Activated CD4-positive, CD25-positive, alpha-beta regulatory T cell treated with anti-CD3 and anti-CD28 coated beads, Interleukin-2, amount 50 U/mL, for 24 hours (primary cell): ENCODE data around the gene RUNX1.
"Not testable (repeated sequence)": the region's sequence is repeated elsewhere in the genome, so short reads cannot be mapped to it uniquely, and the experiment has no call there.

Source experiments
- ATAC-seq, 2 donors: fragments of 150-1000 bp; cut with Tn5 transposase; one replicate each; pipeline ENCODE4 v1.10.0; 2021; ENCODE audit warnings: mild to moderate bottlenecking in 1 of 2, moderate library complexity in 1 of 2

The RUNX1 gene

DNA sequence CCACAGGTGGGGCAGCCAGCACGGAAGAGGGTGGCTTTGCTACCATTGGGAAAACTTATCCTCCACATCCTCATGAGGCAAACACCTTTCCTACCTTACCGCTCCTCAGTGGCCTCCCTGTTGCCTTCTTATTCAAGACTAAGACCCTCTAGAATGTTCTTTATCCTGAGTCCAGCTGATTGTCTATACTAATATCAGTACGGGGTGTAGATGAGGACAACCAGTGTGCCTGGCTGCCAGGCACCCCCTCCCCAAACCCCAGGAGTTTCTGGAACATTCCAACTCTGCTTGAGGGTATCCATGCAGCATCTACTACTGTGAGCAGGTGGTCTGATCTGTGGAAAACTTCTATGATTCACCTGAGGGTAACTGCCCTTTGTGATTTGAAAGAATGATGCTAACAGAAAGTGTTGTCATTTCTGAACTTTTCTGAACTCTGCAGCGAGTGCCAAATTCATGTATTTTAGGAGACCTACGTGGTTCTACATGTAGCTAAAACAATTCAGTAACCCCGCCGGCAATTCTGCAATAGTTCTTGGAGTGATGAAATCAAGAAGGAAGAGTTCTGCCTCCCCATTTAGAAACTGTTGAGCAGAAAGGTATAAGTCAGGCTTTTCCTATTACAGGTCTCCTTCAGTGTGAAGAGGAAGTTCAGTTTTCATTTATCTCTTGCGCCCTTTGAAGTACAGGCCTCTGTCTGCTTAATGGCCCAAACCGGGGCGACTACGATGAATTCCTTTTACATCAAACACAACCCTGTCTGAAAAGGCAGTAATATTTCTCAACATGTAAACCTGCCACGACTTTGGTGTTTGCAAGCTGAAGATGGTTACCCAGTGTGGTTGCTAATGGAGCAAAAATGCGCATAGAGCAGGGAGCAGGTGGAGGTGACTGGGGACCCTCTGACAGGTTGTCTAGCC, 80.4 kb downstream of the RUNX1 start:
- ATAC-seq = peak; percentile 58 to 66

DNA sequence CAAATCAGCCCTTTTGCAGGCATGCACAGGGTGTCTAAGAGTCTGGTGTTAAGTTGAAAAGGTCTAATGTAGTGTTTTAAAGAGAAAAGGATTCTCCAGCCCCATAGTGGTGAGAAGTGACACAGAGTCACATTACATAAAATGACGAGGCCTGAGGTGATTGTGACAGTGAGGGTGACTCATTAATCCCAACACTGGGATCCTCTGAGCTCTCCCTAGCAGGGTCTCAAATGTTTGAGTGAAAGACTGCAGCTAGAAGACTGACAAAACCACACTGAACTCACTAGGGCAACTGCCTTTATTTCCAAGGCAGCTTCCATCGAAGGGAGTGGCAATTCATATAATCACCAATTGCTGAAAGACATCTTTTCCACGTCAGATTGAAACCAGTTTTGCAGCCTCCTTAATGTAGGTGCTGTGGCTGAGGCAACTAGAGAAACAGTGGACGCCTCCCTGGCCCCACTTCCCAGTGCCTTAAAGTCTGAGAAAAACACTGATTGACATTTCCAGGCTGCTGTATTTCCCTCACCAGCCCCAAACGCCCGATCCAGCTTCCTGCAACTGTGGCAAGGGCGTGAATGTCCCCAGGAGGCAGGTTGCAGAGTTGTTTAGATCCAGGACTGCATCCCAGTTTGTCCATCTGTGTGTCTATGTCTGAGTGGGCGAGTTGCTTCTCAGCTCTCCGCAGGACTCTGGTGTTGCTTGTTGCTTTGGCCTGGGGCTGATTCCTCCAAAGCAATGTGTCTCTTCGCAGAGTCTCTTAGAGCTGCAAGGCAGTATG, 81.4 kb downstream of the RUNX1 start:
- ATAC-seq = peak; percentile 69 to 73

GRCh38 chr21:34966881-34967280, 82.2 kb downstream of the RUNX1 start:
- ATAC-seq = not testable (repeated sequence)

- no peak for ATAC-seq
Observed at GRCh38 chr21:34965200-34966174, 83.6 kb downstream of the RUNX1 start.

DNA sequence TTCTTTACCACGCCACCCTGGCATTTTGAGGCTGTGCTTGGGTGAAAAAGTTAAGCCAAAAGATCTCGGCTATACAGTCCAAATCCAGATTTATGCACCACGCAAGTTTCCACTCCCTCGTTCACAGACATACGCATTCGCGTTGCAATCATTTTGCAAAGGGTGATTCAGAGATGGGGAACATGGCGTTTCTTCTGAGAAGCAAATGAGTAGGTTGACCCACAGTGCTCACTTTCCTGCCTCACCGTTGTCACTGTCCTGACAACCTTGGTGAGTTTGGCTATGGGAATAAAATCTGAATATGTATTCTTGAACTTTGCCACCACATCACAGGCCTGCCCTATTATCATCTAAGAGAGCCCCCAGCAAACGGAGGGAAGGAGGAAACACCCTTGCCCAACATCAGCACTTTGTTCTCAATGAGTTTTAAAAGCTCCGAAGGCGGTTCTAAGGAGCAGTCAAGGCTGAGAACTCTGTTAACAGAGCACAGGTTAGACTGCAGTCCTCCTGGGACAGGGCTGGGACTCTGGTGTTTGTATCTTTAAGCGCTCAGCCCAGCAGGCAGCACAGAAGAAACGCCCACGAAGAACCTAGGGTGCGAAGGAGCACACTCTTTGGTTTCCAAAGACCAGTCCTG, 86.4 kb downstream of the RUNX1 start:
- peak; percentile 55 for ATAC-seq

DNA sequence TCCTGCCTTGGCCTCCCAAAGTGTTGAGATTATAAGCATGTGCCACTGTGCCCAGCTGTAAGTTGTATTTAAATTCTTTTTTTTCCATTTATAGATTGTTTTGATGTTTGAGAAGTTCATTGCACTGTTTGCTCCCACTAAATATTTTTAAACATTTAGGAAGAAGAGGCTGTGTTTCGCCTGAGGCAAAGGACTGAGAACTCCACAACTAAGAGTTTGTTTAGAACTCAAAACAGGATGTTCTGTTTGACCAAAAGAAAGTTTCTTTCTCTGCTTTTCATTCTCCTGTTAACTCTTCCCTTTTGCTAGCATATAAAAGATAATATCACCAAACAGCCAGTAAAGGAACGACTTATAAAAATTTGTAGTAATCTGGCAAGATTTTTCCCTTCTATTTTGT, 87.0 kb downstream of the RUNX1 start:
- no peak for ATAC-seq

DNA sequence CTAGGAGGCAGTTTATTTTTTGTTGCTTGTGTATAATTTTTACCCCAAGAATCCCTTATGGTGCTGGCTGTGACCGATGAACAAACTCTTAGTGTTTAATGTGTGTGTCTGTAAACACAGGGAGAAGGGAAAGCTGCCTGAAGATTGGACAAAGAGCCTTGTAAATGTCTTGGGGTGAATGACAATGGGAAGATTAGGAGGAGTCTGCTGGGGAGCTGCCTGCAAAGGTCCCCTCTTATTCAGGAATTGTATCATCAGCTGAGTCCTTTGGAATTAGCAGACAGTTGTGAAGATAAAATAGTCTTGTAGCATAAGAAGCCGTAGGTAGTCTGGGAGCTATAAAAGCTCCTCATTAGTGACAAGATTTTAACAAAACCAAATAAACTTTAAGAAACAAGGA, 88.4 kb downstream of the RUNX1 start:
- no peak for ATAC-seq

- no peak for ATAC-seq
Observed at GRCh38 chr21:34959607-34960006, 89.5 kb downstream of the RUNX1 start.

DNA sequence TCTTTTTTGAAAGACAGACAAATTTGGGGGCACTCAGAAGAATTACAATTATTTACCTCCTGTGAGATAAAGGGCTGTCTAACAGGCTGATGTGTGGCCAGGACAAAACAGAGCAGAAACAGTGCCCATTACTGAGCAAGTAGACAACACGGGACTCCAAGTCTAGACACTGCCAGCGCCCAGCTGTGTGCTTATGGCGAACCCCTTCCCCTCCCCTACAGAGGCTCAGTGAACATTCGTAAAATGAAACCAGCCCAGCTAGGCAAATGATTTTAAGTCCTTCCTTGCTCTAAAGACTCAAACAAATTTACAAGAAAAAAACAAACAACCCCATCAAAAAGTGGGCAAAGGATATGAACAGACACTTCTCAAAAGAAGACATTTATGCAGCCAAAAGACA, 91.1 kb downstream of the RUNX1 start:
- ATAC-seq = no peak

GRCh38 chr21:34956416-34957316, 92.4 kb downstream of the RUNX1 start:
- no peak for ATAC-seq

- peak in 1 of 2 donors; percentile 67 for ATAC-seq
Observed at GRCh38 chr21:34953950-34954349, 95.2 kb downstream of the RUNX1 start.

- peak; percentile 44 for ATAC-seq
Observed at GRCh38 chr21:34952701-34953100, 96.4 kb downstream of the RUNX1 start.

GRCh38 chr21:34951868-34952267, 97.2 kb downstream of the RUNX1 start:
- ATAC-seq = not testable (repeated sequence)

GRCh38 chr21:34950980-34951379, 98.1 kb downstream of the RUNX1 start:
- ATAC-seq = no peak

DNA sequence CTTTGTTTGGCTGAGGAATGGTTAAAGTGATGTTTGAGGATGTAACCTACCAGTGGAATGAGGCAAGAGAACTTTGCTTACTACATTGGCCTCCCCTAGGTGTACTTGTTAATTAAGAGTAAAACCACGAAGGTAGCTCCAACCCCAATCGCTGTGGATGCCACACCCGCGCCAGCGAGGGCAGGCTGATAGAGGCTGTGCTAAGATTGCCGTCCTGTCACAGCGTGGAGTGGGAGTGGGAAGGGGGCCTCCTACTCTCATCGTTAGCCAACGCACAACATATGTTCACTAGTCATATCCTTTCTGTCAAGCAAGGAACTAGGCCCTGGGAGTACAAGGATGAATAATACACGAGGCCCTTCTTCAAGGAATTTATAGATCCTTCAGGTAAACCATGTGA, 99.6 kb downstream of the RUNX1 start:
- no peak for ATAC-seq

GRCh38 chr21:34949030-34949429, 100.1 kb downstream of the RUNX1 start:
- ATAC-seq = no peak

- ATAC-seq = no peak
Observed at GRCh38 chr21:34948157-34948556, 100.9 kb downstream of the RUNX1 start.

- peak; percentile 51 to 63 for ATAC-seq
Observed at GRCh38 chr21:34946916-34947534, 102.1 kb downstream of the RUNX1 start.

GRCh38 chr21:34946385-34946840, 102.7 kb downstream of the RUNX1 start:
- ATAC-seq = peak; percentile 71 to 74

GRCh38 chr21:34945288-34945687, 103.8 kb downstream of the RUNX1 start:
- no peak for ATAC-seq
